HG02973 (cell line): ENCODE measurements around the gene RPP40.

Source experiments
- ATAC-seq: cut with Tn5 transposase; IDR thresholded peaks from one replicate; pipeline ENCODE4 v1.9.1; 2021; ENCODE audit warnings: moderate library complexity; ENCODE audit not compliant: unreplicated experiment

The RPP40 gene

DNA sequence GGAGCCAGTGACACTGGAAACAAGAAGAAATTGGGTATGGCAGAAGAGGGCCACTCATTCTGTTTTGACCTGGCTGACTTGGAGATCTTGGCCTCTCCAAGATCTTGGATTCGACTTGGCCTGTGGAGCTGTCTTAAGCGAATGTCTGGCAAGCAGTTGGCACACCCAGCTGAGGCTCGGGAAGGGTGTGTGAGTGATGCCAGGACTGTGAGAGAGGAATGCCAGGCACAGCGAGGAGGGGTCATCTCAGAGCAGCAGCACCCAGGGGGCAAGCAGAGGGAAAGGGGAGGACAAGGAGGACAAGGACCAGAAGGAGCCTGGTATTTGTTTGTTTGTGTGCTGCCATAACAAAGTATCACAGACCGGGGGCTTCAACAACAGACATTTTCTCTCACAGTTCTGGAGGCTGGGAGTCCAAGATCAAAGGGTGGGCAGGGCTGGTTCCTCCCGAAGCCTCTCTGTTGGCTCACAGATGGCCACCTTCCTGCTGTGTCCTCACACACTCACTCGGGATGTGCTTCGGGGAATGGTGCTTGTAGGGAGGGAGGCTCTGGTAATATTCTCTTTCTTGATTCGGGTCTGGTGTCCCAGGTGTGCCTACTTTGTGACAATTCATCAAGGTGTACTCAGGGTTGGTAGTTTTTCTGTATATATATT lies 33.0 kb downstream of the RPP40 start:
- ATAC-seq, result no peak

- ATAC-seq, result no peak
Measured at GRCh38 chr6:4969609-4970285, 34.1 kb downstream of the RPP40 start.

DNA sequence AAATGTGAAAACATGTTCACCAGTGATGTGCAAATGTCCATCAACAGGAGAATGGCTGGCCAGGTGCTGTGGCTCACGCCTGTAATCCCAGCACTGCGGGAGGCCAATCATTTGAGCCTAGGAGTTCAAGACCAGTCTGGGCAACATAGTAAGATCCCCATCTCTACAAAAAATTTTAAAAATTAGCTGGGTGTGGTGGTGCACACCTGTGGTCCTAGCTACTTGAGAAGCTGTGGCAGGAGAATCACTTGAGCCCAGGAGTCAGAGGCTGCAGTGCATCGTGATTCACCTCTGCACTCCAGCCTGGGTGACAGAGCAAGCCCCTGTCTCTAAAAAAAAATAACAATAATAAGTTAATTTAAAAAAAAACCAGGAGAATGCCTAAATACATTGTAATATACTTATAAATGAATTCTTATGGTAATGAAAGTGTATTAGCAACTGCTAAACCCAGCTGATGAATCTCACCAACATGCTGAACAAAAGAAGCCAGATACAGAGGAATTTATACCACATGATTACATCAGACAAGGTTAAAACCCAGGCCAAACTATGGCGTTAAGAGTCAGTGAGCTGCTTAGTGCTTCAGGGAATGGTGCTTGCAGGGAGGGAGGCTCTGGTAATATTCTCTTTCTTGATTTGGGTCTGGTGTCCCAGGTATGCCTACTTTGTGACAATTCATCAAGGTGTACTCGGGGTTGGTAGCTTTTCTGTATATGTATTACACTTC lies 36.4 kb downstream of the RPP40 start:
- no peak for ATAC-seq

DNA sequence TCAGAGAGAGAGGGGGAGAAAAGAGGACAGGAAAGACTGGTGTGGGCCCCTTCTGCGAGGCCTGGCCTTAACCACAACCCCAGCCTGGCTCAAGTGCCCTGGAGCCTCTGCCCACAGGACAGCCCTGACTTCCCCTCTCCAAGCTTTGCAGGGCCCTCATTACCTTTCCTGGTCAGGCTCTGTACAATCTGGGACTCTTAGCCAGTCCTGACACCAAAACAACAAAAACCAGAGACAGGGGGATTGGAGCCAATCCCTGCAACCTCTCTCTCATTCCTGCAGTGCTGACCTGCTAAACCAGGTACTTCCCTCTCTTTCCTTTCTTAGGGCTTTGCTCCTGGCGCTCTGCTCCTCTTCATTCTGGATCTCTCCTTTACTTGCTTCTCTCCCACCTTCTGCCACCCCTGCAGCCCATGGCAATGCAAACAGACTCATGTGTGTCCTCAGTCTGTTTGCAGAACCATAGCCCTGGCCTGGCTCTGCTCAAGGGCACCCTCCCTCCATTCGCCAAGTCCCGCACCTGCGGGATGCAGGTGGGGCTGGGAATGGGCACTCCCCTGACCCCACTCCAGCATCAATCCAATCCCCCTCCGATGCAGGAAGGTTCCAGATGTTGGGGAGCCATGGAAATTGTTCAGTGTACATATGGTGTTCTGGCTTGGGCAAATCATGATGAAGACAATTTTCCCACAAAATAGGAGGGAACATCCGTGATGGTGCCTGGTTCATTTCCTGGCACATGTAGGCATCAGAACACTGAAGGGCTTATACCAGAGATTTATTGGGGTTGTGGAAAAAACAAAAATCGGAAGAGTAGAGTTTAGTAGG lies 38.1 kb downstream of the RPP40 start:
- ATAC-seq, result no peak

DNA sequence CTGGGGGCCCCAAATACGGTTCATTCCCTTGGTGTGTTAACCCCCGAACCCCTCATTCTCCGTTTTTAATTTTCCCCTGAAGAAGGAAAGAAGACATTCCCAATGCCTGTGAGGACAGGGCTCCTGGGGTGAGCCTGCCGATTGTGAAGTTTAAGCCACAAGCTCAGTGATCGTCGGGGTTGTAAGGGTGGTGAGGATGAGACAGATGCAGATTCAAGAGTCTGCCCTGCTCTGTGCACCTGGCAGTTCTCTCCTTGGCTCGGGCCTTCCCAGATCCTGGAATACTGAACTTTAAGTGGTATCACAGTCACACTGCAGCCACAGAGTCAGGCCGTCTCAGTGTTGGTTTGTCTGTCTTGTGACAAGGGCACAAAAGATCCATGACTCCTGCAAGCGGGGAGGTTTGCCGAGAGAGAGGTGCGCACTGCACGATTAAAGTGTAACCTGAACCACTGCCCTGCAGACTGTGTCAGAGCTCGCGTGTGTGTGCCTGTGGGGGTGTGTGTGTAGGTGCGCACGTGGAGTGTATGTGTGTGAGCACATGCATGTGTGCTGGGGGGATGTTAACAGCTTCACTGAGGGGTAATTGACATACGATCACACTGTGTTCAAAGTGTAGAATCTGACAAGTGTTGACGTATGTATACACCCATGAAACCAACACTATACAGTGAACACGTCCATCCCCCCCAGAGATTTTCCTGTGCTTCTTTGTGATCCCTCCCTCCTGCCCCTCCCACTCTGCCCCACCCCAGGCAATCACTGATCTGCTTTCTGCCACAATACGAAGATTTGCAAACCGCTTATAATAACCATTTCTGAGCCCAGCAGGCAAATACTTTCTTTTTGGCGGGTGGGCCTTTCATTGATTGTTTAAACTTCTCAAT lies 38.9 kb downstream of the RPP40 start:
- ATAC-seq, result no peak

DNA sequence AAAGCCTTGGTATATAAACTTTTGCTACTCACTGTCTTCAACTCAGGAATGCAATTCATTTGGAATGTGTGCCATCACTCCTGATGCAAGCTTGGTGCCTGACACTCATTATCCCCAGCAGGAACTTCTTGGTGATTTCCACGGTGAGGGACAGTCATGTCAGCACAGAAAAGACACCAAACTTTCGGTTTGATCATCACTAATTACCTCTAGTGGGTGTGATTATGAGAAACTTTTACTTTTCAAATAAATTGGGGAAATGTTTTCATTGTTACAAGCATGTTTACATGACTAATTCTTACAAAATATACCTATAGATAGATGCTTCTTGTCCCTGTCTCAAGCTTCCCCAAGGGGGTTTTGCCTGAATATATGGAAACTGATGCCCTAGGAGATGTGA lies 40.9 kb downstream of the RPP40 start:
- no peak for ATAC-seq

GRCh38 chr6:4961322-4962168 lies 42.3 kb downstream of the RPP40 start:
- ATAC-seq, result no peak

GRCh38 chr6:4958624-4959023 lies 45.2 kb downstream of the RPP40 start:
- ATAC-seq, result no peak

- ATAC-seq, result no peak
Measured at GRCh38 chr6:4957521-4958231, 46.2 kb downstream of the RPP40 start.

DNA sequence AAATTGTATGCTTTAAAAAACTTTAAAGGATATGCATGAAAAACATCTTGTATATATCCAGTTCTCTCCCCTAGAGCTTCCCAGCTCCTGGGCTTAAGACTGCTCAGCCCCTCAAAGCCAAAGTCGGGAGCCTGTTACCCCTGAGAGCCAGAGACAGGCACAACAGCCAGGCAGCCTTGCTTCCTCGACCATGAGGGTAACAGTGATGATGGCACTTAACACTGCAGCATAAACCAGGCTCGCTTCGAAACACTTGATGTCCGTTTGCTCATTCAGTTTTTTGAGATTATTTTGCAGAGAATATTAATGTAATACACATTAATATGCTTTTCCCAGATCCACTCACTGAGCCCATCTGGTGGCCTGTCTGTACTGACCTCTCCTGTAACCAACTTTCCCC lies 47.2 kb downstream of the RPP40 start:
- ATAC-seq, result no peak

DNA sequence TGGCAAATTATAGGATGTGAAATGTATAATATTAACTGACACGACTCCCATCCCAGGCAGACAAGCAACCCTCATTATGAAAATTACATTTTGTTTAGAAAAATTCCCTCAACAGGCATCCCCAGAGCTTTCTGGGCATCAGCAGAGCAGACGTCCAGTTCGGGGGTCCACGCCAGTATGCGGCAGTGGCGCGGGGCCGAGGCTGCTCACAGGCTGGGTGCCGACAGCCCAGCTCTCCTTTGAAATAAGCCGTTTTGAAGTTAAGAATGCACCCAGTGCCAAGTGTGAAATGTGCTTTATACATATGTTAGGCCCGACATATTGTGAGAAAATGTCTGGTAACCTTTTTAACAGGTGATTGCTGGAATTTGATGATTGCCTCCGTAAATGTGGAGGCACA lies 50.4 kb downstream of the RPP40 start:
- no peak for ATAC-seq

DNA sequence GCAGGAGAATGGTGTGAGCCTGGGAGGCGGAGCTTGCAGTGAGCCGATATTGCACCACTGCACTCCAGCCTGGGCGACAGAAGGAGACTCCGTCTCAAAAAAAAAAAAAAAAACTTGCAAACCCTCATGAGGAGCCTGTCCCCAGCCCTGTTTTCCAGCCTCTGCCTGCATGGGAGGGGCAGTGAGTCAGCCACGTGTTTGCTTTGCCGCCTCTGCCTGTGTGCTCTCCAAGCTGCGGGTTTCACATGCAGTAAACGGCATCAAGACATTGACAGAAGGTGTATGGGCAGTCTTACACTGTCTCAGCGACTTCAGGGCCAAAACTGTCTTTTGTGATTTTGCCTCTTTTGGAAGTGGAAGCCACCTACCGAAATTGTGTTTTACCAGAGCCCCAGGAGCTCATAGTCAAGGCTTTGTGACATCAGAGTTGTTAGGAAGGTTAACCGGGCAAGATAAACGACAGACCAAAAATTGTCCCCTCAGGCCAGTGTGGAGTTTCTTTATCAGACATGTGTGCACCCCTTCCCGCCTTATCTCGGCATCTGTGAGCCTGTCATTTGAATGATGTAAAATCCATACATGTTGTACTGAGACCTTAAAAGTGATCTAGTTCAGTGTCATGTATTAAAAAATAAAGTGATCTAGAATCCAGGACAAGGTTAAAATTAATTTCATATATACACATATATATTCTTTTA lies 52.9 kb downstream of the RPP40 start:
- ATAC-seq, result no peak

- ATAC-seq, result no peak
Measured at GRCh38 chr6:4950076-4950475, 53.8 kb downstream of the RPP40 start.

DNA sequence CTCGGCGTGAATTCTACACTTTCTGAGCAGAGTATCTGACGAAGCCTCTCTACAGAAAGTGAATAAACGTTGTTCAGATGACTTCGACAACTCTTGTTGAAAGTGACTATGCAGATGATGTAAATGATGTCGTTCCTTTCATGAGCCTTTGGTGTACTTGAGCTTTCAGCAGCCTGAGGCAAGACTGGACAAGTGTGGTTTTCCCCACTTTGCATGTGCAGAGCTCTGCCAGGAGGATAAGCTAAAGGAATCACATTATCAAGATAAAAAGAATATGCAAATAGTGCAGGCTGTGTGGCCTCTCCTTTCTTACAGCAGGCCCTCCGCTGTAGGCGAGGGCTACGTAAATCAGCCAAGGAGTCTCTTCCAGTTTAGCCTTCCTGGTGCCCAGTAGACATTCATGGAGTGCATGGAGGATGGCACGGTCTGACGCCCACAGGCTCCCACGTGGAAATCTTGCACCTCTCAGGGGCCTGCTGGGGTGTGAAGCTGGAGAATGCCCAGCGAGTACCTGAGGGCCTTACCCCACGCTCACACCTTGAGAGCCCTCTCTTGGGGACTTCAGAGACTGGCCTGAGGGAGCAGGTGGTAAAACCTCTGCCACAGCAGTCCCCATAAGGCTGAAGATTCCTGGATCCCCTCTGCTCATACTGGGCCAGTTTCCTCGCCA lies 54.9 kb downstream of the RPP40 start:
- ATAC-seq, result no peak

GRCh38 chr6:4947716-4948115 lies 56.1 kb downstream of the RPP40 start:
- ATAC-seq, result no peak

DNA sequence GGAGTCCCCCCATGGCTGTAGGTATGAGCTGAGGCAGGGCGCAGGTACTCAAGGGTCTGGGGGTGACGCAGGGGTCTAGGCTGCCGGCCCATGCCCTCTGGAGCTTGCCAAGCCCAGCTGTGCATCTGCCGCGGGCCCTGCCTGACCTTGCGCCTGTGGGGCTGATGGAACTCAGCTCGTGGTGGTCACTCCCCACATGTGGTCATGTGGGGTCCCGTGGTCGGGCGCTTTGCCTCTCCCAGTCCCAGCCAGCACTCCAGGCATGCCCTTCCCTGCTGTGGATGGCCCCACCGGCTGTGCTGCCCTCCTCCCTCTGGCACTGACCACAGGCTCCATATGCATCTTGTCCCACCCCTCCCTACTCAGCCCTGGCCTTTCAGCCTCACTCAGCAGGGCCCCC lies 57.3 kb downstream of the RPP40 start:
- ATAC-seq, result no peak
